GM04504 (cell line): ENCODE results near the gene TMEM87A.
"Not testable (repeated sequence)": the region's sequence is repeated elsewhere in the genome, so short reads cannot be mapped to it uniquely, and the experiment has no call there.

ENCODE experiments used
- DNase-seq: peaks from one replicate; pipeline ENCODE4 v3.0.0-alpha.2; 2012; ENCODE audit warnings: low read depth

The TMEM87A gene

DNA sequence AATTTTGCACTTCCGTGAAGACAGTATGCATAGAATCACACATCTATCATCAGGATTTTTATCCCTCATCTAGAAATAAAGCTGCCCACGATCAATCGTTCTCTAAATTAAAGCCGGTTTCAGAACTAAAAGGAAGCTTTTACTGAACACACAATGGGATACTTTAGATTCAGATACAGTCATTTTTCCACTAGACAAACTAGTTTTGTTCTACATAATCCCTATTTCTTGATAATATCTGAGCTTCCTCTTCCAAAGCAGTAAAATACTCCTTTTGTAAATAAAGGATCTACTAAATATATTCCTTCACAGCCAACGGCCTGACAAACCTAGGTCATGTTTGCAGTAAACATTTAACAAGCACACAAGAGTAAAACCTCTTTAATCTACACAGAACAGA is 2.2 kb downstream of the TMEM87A start:
- no peak for DNase-seq

DNA sequence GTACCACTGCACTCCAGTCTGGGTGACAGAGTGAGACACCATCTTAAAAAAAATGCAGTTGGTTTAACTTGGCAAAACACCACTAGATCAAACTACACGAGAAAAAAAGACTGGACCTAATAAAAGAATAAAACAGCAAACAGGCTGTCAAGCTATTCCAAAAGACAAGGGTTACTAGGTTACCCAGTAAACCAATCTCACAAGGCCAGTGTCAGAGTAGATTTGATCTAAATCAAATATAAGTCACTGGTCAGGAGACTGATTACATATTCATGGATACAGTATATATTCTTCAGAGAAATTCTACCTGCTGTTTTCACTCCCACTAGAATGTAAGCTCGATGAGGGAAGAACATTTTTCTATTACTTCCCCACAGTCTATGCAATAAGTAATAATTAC is 2.7 kb downstream of the TMEM87A start:
- DNase-seq: no peak

GRCh38 chr15:42267286-42267685 is 5.9 kb downstream of the TMEM87A start:
- no peak for DNase-seq

DNA sequence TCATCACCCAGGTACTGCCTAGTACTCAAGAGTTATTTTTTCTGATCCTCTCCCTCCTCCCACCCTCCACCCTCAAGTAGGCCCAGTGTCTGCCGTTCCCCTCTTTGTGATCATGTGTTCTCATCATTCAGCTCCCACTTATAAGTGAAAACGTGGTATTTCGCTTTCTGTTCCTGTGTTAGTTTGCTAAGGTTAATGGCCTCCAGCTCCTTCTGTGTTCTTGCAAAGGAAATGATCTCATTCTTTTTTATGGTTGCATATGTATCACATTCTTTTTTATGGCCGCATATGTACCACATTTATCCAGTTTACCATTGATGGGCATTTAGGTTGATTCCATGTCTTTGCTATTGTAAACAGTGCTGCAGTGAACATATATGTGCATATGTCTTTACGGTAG is 8.4 kb downstream of the TMEM87A start:
- DNase-seq: no peak

DNA sequence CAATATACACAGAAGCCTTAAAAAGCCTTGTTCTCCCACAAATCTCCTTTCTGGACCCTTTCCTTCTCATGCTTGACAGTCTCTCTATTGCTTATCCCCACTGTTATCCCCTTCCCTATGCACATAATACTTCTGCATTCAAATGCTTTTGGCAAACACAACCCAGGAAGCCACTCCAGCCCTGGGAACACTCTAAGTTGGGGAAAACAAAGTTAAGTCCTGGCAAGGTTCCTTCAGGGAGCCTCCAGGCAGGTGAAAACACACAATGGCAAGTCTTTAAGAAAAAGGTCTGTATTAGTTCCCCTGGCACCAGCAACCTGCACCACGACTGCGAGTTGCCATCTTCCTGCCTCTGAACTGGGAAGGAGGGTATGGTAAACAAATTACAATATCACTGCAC is 19.9 kb downstream of the TMEM87A start:
- DNase-seq: no peak

DNA sequence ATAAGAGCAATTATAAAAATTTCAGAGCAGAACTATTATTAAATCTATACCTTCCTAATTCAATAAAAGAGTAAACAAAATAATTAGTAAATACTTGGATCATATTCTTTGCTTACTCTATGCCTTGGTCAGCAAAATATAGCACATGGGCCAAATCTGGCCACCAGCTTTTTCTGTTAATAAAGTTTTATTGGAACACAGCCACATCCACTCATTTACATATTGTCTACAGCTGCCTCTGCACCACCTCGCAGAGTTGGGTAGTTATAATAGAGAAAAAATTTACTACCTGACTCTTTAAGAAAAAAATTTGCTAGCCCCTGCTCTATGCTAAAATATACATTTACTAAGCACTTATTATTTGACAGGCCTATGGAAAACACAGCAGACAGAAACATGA is 32.4 kb downstream of the TMEM87A start:
- no peak for DNase-seq

GRCh38 chr15:42239528-42240182 is 33.6 kb downstream of the TMEM87A start:
- DNase-seq: no peak

- no peak for DNase-seq
These were observed 40.1 kb downstream of the TMEM87A start for GRCh38 chr15:42233107-42233506.

- no peak for DNase-seq
These were observed 40.6 kb downstream of the TMEM87A start for GRCh38 chr15:42232606-42233005.

DNA sequence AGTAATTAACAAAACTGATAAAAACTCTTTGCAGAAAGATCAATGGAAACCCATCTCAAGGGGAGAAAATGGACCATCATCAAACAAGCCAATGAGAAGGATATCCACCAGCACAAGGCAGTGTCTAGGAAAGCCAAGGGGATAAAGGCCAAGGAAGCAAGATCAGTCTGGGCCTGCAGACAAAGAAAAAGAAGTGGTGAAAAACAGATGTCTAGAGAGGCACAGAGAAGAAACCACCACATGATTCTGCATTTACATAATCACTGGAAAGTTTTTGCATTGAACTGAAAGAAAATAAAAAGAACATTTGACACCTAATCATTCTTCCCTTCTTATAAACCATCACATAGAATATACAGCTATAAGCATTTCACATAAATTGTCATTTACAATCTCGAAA is 42.1 kb downstream of the TMEM87A start:
- DNase-seq: no peak

GRCh38 chr15:42228981-42229380 is 44.3 kb downstream of the TMEM87A start:
- DNase-seq: not testable (repeated sequence)

- no peak for DNase-seq
These were observed 45.2 kb downstream of the TMEM87A start for GRCh38 chr15:42228036-42228435.

DNA sequence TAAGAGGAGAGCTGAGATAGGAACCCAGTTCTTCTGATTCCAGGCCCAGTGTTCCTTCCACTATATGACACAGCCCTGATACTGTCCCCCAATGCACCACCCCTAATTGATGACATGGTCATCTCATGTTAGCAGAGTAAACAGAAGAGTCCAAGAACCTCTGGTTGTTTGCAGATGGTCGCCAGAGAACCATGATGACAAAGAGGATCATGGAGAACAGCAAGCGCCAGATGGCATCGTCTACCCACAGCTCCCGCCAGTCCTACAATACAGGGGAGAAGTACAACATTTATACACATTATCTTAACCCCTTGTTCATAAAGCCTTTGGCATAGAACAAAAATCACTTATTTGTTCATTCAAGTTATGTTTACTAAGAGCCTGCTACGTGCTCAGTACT is 46.6 kb downstream of the TMEM87A start:
- no peak for DNase-seq

DNA sequence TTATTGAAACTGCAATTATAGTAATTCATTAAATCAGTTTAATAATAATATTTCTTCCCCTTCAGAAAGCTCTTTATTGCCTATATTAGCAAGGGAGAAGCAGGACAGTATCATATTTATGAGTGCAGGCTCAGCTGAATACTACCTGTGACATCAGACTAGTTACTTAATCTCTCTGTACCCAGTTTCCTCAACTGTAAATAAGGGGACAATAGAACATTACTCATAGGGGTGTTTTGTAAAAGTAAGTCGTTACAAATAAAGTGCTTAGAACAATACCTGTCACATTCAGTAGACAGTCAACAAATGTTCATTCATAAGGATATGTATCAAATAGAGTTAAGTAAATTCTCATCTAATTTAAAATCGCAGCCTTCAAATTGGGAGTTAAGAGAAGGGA is 53.0 kb downstream of the TMEM87A start:
- no peak for DNase-seq

DNA sequence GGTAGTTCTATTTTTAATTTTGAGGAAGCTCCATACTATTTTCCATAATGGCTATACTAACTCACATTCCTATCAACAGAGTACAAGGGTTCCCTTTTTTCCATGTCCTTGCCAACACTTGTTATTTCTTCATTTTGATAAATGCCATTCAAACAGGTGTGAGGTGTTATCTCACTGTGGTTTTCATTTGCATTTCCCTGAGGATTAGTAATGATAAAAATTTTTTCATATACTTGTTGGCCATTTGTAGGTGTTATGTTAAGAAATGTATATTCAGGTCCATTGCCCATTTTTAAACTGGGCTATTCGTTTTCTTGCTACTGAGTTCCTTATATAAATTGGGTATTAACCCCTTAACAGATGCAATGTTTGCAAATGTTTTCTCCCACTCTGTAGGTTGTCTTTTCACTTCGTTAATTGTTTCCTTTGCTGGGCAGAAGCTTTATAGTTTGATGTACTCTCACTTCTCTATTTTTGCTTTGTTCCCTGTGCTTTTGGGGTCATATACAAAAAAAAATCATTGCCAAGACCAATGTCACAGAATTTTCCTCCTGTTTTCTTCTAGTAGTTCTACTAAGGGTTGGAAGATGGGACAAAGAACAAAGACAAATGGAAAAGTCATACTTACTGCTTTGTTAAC is 54.2 kb downstream of the TMEM87A start:
- no peak for DNase-seq

- DNase-seq: no peak
These were observed 55.7 kb downstream of the TMEM87A start for GRCh38 chr15:42217568-42217967.

DNA sequence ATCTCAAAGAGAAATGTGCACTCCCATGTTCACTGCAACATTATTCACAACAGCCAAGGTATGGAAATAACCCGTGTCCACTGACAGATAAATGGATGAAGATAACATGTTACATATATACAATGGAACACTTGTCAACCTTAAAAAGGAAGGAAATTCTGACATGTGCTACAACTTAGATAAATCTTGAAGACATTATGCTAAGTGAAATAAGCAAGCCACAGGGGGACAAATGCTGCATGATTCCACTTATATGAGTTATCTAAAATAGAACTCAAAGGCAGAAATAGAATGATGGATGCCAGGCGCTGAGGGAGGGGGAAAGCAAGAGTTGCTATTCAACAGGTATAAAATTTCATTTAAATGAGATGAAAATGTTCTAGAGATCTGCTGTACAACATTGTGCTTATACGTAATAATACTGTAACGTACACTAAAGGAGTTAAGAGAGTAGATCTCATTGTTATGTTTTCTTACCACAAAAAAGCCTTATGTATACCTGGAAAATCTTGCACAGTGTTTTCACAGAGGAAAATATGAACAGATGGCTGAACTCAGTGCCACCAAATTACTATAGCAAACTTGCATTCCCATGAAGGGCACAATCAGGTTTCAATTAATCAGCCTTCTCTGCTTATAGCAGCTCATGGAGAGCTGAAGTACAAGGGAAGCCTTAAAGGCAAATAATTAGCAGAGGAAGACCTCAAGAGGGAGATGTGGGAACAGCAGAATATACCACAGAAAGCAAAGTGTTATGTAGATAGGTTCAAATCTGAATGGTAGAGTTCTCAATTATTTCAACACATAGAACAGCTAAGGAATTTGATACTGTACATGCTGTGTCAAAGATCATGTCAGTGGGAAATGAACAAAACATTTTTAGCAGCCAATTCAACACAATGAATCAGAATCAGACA is 57.1 kb downstream of the TMEM87A start:
- DNase-seq: no peak

DNA sequence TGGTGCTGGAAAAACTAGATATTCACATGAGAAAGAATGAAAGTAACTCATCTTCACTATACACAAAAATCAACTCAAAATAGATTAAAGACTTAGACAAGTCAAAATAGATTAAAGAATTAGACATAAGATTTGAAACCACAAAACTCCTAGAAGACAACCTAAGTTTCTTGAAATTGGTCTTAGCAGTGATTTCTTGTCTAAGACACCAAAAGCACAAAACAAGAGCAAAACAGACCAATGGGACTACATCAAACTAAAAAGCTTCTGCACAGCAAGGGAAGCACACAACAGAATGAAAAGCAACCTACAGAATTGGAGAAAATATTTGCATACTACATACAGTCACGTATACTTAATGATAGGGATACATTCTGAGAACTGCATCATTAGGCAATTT is 58.6 kb downstream of the TMEM87A start:
- no peak for DNase-seq

DNA sequence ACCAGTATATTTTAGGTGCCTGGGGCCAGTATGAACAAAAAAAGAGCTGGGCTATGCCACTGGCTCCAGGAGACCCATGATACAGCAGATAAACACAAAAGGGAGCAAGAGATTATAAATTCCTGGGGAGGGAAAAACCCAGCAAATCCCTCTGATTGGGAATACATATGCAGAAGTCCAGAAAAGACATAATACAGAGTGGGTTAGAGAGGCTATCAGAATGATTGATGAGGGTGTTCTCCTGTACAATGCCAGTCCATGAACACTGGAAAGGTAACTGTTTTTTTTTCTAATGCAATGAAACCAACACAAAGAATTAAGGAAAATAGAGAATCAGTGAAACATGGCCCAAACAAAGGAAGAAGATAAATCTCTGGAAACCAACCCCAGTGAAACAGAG is 59.7 kb downstream of the TMEM87A start:
- DNase-seq: no peak

DNA sequence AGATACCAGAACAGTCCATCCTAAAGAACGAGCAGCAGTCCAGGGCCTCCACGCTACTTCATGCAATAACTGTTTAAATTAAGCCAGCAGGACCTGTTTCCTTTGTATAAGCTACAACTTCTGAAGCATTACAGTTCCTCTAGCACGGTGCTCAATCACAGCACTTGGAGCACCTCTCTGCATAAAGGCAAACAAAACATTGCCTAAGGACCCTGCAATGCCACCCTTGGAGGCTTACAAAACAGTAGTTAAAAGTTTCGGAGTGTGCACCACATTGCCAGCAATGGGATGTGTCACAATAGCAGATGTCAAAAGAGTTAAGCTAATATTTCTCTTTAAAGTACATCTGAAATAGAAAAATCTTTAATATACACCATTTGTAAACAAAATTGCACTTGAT is 62.5 kb downstream of the TMEM87A start:
- DNase-seq: no peak

DNA sequence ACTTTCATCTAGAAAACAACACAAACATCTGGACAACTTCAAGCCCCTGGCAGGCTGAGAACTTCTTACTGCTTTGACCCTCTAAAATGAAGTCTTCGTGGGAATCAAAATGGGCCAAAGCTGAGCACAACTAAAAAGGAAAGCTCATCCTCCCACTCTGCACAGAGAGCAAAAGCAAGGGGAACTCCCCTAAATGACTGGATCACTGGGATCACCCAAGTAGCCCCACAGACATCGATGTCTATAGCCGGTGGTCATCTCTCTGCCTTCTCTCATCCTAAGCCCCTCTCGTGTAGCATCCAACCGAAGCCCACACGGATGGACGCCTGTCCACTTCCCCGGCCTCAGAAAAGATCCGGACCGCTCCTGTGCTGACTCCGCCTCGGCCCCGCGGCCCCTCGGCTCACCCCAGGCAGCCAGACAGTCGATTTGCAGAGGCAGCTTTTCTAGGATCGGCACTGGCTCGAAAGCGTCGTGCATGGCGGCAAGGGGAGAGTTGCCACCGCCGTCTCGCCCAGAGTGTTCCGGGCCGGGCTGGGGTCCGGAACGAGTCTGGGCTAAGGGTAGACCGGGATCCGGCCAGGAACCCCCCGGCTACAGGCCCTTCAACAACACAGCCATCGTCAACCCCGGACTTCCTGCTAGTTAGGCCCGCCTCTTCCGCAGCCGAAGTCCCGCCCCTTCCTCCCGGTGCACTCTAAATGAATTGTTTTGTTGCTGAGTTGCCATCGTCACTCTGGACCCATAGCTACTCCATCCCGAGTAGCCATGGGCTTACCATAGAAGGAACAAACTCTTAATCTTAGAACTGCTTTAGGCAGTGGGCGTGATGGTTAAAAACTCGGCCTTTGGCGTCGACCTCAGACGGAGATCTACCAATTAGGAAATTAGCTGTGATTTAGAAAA is 65.3 kb downstream of the TMEM87A start, which contains the start of gene VPS39:
Gene VPS39 (minus strand): TSS at position 631 of the 906 bp plus-strand sequence. CDS start 151 bp downstream, at position 480.
- peak; percentile 64 for DNase-seq

DNA sequence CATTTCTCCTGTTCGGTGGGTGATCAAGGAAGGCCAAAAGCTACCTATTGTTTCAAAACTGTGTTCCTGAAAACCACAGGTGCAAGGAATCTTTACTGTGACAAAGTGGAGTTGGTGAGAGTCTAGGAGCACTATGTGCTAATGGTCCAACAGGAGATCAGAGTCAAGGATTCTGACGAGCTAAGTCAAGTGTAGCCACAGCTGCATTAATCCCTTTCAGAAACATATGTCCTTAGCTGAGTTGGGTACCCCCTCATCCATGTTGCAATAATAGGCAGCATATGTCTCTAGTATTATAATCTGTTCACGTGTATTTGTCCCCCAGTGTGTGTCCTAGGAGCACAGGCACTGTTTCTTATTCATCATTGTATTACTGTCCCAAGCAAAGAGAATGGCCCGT is 66.8 kb downstream of the TMEM87A start:
- DNase-seq: no peak
